ENCODE data around the gene MTA3.
"Not testable (repeated sequence)": the region's sequence is repeated elsewhere in the genome, so short reads cannot be mapped to it uniquely, and the experiment has no call there.

The MTA3 gene

DNA sequence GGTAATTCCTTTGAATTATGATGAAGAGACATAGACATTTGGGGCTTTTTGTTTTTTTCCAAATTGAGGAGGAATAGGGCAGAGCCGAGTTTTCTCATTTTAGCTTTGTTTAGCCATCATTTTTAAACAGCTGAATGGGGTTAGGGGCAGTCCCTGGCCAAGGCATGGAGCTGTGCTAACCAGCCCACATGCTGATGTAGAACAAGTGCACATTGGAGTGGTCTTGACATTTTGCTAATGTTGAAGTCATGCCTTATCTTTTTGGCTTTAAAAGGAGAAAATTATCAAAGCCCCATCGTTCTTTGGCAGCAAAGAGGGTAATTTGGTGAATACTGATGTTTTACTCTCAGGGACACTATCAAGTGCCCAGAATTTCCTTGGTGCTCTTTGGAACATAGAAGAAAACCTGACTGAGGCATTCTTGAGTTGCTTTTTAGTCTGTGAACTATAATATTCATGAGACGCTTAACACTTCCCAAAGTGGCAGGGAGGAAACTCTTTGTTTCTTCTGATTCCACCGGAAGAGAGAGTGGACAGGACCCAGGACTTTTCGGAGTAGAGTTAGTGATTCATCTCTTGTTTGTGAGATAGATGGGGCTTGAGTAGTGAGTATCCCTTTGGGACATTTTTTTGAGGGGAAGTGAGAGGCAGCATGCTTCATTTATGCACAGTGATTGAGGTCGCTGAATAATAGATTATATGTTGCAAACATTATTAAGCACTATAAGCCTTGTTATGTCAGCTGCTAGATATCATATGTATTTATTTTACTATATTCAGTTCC lies 45.0 kb downstream of the MTA3 start:
- H3K27me3 ChIP-seq (ENCODE audit: insufficient read depth, poor library complexity, severe bottlenecking) = no peaks in the 10 kb centered on the region
- no peak for DNase-seq (ENCODE audit: low read depth in 1 of 2, low spot score in 1 of 2)
- H3K27ac ChIP-seq (replicated peaks) = no peak overlapping the region
- no peak overlapping the region for H3K4me3 ChIP-seq (replicated peaks; ENCODE audit: insufficient read depth, low read length)
- TF ChIP-seq GABPA (IDR thresholded peaks at IDR 0.05; ENCODE audit: low read depth) = no peak
- TF ChIP-seq POLR2AphosphoS5 (IDR thresholded peaks at IDR 0.05; ENCODE audit: low read depth) = no peak

DNA sequence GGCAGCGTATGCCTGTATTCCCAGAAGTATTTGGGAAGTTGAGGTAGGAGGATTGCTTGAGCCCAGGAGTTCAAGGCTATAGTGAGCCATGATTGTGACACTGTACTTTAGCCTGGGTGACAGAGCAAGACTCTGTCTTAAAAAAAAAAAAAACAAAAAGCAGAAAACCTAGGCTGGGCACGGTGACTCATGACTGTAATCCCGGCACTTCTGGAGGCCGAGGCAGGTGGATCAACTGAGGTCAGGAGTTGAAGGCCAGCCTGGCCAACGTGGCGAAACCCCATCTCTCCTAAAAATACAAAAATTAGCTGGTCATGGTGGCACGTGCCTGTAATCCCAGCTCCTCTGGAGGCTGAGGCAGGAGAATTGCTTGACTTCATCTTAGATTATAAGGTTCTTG lies 46.4 kb downstream of the MTA3 start:
- TF ChIP-seq GABPA (IDR thresholded peaks at IDR 0.05; ENCODE audit: low read depth) (no peak), REST (IDR thresholded peaks at IDR 0.05; ENCODE audit: insufficient replicate concordance, low read depth) (no peak), POLR2AphosphoS5 (IDR thresholded peaks at IDR 0.05; ENCODE audit: low read depth) (no peak), SPI1 (IDR thresholded peaks at IDR 0.05; ENCODE audit: borderline replicate concordance, low read depth) (no peak), CTCF (IDR thresholded peaks at IDR 0.05; ENCODE audit: insufficient read depth, low read length) (no peak)
- DNase-seq (ENCODE audit: low read depth in 1 of 2, low spot score in 1 of 2) = no peak
- no peak overlapping the region for H3K4me3 ChIP-seq (replicated peaks; ENCODE audit: insufficient read depth, low read length)
- no peak overlapping the region for H3K27ac ChIP-seq (replicated peaks)
- no peaks in the 10 kb centered on the region for H3K27me3 ChIP-seq (ENCODE audit: insufficient read depth, poor library complexity, severe bottlenecking)

- Histone ChIP-seq H3K27me3 (ENCODE audit: insufficient read depth, poor library complexity, severe bottlenecking) (no peaks in the 10 kb centered on the region), H3K4me3 (replicated peaks; ENCODE audit: insufficient read depth, low read length) (no peak overlapping the region), H3K27ac (replicated peaks) (no peak overlapping the region)
- no peak for TF ChIP-seq SPI1 (IDR thresholded peaks at IDR 0.05; ENCODE audit: borderline replicate concordance, low read depth)
- TF ChIP-seq POLR2AphosphoS5 (IDR thresholded peaks at IDR 0.05; ENCODE audit: low read depth) = no peak
- no peak for TF ChIP-seq GABPA (IDR thresholded peaks at IDR 0.05; ENCODE audit: low read depth)
- no peak for TF ChIP-seq REST (IDR thresholded peaks at IDR 0.05; ENCODE audit: insufficient replicate concordance, low read depth)
- no peak for TF ChIP-seq CTCF (IDR thresholded peaks at IDR 0.05; ENCODE audit: insufficient read depth, low read length)
- no peak for DNase-seq (ENCODE audit: low read depth in 1 of 2, low spot score in 1 of 2)
These were observed 49.7 kb downstream of the MTA3 start for GRCh38 chr2:42618116-42618515.

- no peak for DNase-seq (ENCODE audit: low read depth in 1 of 2, low spot score in 1 of 2)
- Histone ChIP-seq H3K27me3 (ENCODE audit: insufficient read depth, poor library complexity, severe bottlenecking) (no peaks in the 10 kb centered on the region), H3K27ac (replicated peaks) (no peak overlapping the region), H3K4me3 (replicated peaks; ENCODE audit: insufficient read depth, low read length) (no peak overlapping the region)
- no peak for TF ChIP-seq GABPA (IDR thresholded peaks at IDR 0.05; ENCODE audit: low read depth)
- TF ChIP-seq CTCF (IDR thresholded peaks at IDR 0.05; ENCODE audit: insufficient read depth, low read length) = no peak
- no peak for TF ChIP-seq REST (IDR thresholded peaks at IDR 0.05; ENCODE audit: insufficient replicate concordance, low read depth)
- TF ChIP-seq SPI1 (IDR thresholded peaks at IDR 0.05; ENCODE audit: borderline replicate concordance, low read depth) = no peak
- no peak for TF ChIP-seq POLR2AphosphoS5 (IDR thresholded peaks at IDR 0.05; ENCODE audit: low read depth)
These were observed 50.5 kb downstream of the MTA3 start for GRCh38 chr2:42618972-42619371.

GRCh38 chr2:42621626-42622025 lies 53.2 kb downstream of the MTA3 start:
- H3K27me3 ChIP-seq (ENCODE audit: insufficient read depth, poor library complexity, severe bottlenecking); H3K27ac ChIP-seq (replicated peaks); DNase-seq (ENCODE audit: low read depth in 1 of 2, low spot score in 1 of 2); H3K4me3 ChIP-seq (replicated peaks; ENCODE audit: insufficient read depth, low read length): not testable (repeated sequence)
